ENCODE results near the gene GPR135. TPM values are rescaled to one million over a fixed set of nuclear protein-coding genes. Genes with fewer than 3 reads are reported as not detected.
A peak's percentile ranks its signal among the peaks of the same experiment; 100 is the strongest.

Gene GPR135
- total and polyA plus RNA-seq, 2 donors (not counting 1 experiment from before 2014, with no cell fraction given): 2.1 to 3.0 TPM

GRCh38 chr14:59500732-59501131 lies 35.6 kb upstream of the GPR135 start:
- Histone ChIP-seq H3K27ac (ENCODE audit: insufficient read depth, low read length) (no peak overlapping the region), H2AFZ (ENCODE audit: low read length) (no peak overlapping the region), H3K4me3 (replicated peaks in 1 of 4; ENCODE audit: control extremely low read depth in 1 of 4, insufficient read depth in 1 of 4, low read depth in 3 of 4, low read length in 4 of 4) (no peak overlapping the region), H3K36me3 (ENCODE audit: control insufficient read depth, insufficient read depth, low read length) (no peaks in the 10 kb centered on the region), H3K4me2 (ENCODE audit: extremely low read depth, insufficient read depth, low read length) (no peak overlapping the region), H3K9ac (ENCODE audit: insufficient read depth, low read length) (no peak overlapping the region), H3K79me2 (ENCODE audit: control insufficient read depth, insufficient read depth, low read length) (no peaks in the 10 kb centered on the region), H4K20me1 (ENCODE audit: control insufficient read depth, extremely low read depth, insufficient read depth, low read length) (peaks cover 2% of the 10 kb centered on the region), H3K9me3 (ENCODE audit: control insufficient read depth, insufficient read depth, low read depth, low read length) (no peaks in the 10 kb centered on the region), H3K4me1 (ENCODE audit: control insufficient read depth, extremely low read depth, insufficient read depth, low read length) (no peaks in the 10 kb centered on the region), H3K27me3 (ENCODE audit: control insufficient read depth, insufficient read depth, low read length) (no peaks in the 10 kb centered on the region)
- no peak for TF ChIP-seq EZH2 (IDR thresholded peaks at IDR 0.05; ENCODE audit: low read length, missing control alignments)
- no peak for DNase-seq (ENCODE audit: low read depth in 2 of 2)

- H3K9me3 ChIP-seq (ENCODE audit: control insufficient read depth, insufficient read depth, low read depth, low read length): no peaks in the 10 kb centered on the region
- H3K4me1 ChIP-seq (ENCODE audit: control insufficient read depth, extremely low read depth, insufficient read depth, low read length): no peaks in the 10 kb centered on the region
- H3K27ac ChIP-seq (ENCODE audit: insufficient read depth, low read length): no peak overlapping the region
- H3K9ac ChIP-seq (ENCODE audit: insufficient read depth, low read length): no peak overlapping the region
- no peak overlapping the region for H3K4me2 ChIP-seq (ENCODE audit: extremely low read depth, insufficient read depth, low read length)
- H3K27me3 ChIP-seq (ENCODE audit: control insufficient read depth, insufficient read depth, low read length): no peaks in the 10 kb centered on the region
- DNase-seq (ENCODE audit: low read depth in 2 of 2): no peak
- no peak overlapping the region for H3K4me3 ChIP-seq (replicated peaks in 1 of 4; ENCODE audit: control extremely low read depth in 1 of 4, insufficient read depth in 1 of 4, low read depth in 3 of 4, low read length in 4 of 4)
- no peaks in the 10 kb centered on the region for H4K20me1 ChIP-seq (ENCODE audit: control insufficient read depth, extremely low read depth, insufficient read depth, low read length)
- H2AFZ ChIP-seq (ENCODE audit: low read length): no peak overlapping the region
- H3K36me3 ChIP-seq (ENCODE audit: control insufficient read depth, insufficient read depth, low read length): peaks cover 12% of the 10 kb centered on the region
- H3K79me2 ChIP-seq (ENCODE audit: control insufficient read depth, insufficient read depth, low read length): peaks cover 3% of the 10 kb centered on the region
- TF ChIP-seq EZH2 (IDR thresholded peaks at IDR 0.05; ENCODE audit: low read length, missing control alignments): no peak
- TF ChIP-seq, protein P1, sequence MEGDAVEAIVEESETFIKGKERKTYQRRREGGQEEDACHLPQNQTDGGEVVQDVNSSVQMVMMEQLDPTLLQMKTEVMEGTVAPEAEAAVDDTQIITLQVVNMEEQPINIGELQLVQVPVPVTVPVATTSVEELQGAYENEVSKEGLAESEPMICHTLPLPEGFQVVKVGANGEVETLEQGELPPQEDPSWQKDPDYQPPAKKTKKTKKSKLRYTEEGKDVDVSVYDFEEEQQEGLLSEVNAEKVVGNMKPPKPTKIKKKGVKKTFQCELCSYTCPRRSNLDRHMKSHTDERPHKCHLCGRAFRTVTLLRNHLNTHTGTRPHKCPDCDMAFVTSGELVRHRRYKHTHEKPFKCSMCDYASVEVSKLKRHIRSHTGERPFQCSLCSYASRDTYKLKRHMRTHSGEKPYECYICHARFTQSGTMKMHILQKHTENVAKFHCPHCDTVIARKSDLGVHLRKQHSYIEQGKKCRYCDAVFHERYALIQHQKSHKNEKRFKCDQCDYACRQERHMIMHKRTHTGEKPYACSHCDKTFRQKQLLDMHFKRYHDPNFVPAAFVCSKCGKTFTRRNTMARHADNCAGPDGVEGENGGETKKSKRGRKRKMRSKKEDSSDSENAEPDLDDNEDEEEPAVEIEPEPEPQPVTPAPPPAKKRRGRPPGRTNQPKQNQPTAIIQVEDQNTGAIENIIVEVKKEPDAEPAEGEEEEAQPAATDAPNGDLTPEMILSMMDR (conservative IDR thresholded peaks at IDR 0.05 in 1 of 2, IDR thresholded peaks at IDR 0.05 in 1 of 2; ENCODE audit: low read depth in 1 of 2, low read length in 2 of 2): no peak
Measured at GRCh38 chr14:59492384-59492783, 27.2 kb upstream of the GPR135 start.

- Histone ChIP-seq H3K27ac (ENCODE audit: insufficient read depth, low read length) (no peak overlapping the region), H3K27me3 (ENCODE audit: control insufficient read depth, insufficient read depth, low read length) (no peaks in the 10 kb centered on the region), H3K9ac (ENCODE audit: insufficient read depth, low read length) (no peak overlapping the region), H3K4me3 (replicated peaks in 1 of 4; ENCODE audit: control extremely low read depth in 1 of 4, insufficient read depth in 1 of 4, low read depth in 3 of 4, low read length in 4 of 4) (no peak overlapping the region), H3K9me3 (ENCODE audit: control insufficient read depth, insufficient read depth, low read depth, low read length) (no peaks in the 10 kb centered on the region), H2AFZ (ENCODE audit: low read length) (no peak overlapping the region), H4K20me1 (ENCODE audit: control insufficient read depth, extremely low read depth, insufficient read depth, low read length) (no peaks in the 10 kb centered on the region), H3K4me2 (ENCODE audit: extremely low read depth, insufficient read depth, low read length) (no peak overlapping the region), H3K79me2 (ENCODE audit: control insufficient read depth, insufficient read depth, low read length) (peaks cover 15% of the 10 kb centered on the region), H3K36me3 (ENCODE audit: control insufficient read depth, insufficient read depth, low read length) (peaks cover 12% of the 10 kb centered on the region), H3K4me1 (ENCODE audit: control insufficient read depth, extremely low read depth, insufficient read depth, low read length) (no peaks in the 10 kb centered on the region)
- DNase-seq (ENCODE audit: low read depth in 2 of 2): peak in 1 of 2 donors; percentile 30
- TF ChIP-seq, protein P1 (conservative IDR thresholded peaks at IDR 0.05 in 1 of 2, IDR thresholded peaks at IDR 0.05 in 1 of 2; ENCODE audit: low read depth in 1 of 2, low read length in 2 of 2): no peak
- no peak for TF ChIP-seq EZH2 (IDR thresholded peaks at IDR 0.05; ENCODE audit: low read length, missing control alignments)
Measured at GRCh38 chr14:59490756-59491155, 25.6 kb upstream of the GPR135 start.
